Astrocyte (in vitro differentiated cells and primary cell): ENCODE results near the gene SIRT6. TPM values are rescaled to one million over a fixed set of nuclear protein-coding genes. Genes with fewer than 3 reads are reported as not detected.
A peak's percentile ranks its signal among the peaks of the same experiment; 100 is the strongest.

ENCODE experiments used
- DNase-seq: peaks from one replicate; pipeline ENCODE4 v3.0.0-alpha.2; 2010; ENCODE audit warnings: low read depth
- FAIRE-seq: peaks from 2 replicates; lab custom pipeline; 2011; peaks lifted over from hg19 to GRCh38; lab: Jason Lieb, UNC
- H2AFZ ChIP-seq: 2 replicates; pipeline ENCODE4 v1.6.0; 2012; ENCODE audit warnings: low read depth, low read length, inconsistent platforms
- H3K27ac ChIP-seq: 2 replicates; pipeline ENCODE4 v1.5.1; 2011; ENCODE audit warnings: low read depth, low read length, inconsistent platforms
- H3K27me3 ChIP-seq: 2 replicates; pipeline ENCODE4 v1.6.0; 2011; ENCODE audit warnings: low read length, inconsistent platforms; ENCODE audit not compliant: insufficient read depth
- H3K36me3 ChIP-seq: 2 replicates; pipeline ENCODE4 v1.5.1; 2011; ENCODE audit warnings: low read length, inconsistent platforms; ENCODE audit not compliant: insufficient read depth
- H3K4me1 ChIP-seq: 2 replicates; pipeline ENCODE4 v1.5.1; 2011; ENCODE audit warnings: low read length, inconsistent platforms; ENCODE audit not compliant: insufficient read depth
- H3K4me2 ChIP-seq: 2 replicates; pipeline ENCODE4 v1.6.0; 2012; ENCODE audit warnings: low read length, inconsistent platforms
- H3K4me3 ChIP-seq: 2 replicates; pipeline ENCODE4 v1.5.1; 2011; ENCODE audit warnings: low read depth, mild to moderate bottlenecking, low read length, inconsistent platforms; ENCODE audit not compliant: insufficient read depth
- H3K79me2 ChIP-seq: 2 replicates; pipeline ENCODE4 v1.6.0; 2012; ENCODE audit warnings: mild to moderate bottlenecking, low read length, inconsistent platforms; ENCODE audit not compliant: insufficient read depth
- H3K9ac ChIP-seq: 2 replicates; pipeline ENCODE4 v1.6.0; 2012; ENCODE audit warnings: mild to moderate bottlenecking, low read length, inconsistent platforms
- H3K9me3 ChIP-seq: 2 replicates; pipeline ENCODE4 v1.5.1; 2012; ENCODE audit warnings: low read depth, mild to moderate bottlenecking, low read length, inconsistent platforms; ENCODE audit not compliant: insufficient read depth
- H4K20me1 ChIP-seq: 2 replicates; pipeline ENCODE4 v1.6.0; 2012; ENCODE audit warnings: low read length, inconsistent platforms; ENCODE audit not compliant: insufficient read depth
- H3K27ac Mint-ChIP-seq: one replicate; pipeline ENCODE4 v1.8.0; 2021; ENCODE audit warnings: mild to moderate bottlenecking, mixed read lengths; ENCODE audit not compliant: unreplicated experiment
- H3K27me3 Mint-ChIP-seq: one replicate; pipeline ENCODE4 v1.8.0; 2021; ENCODE audit warnings: low read depth, mixed read lengths; ENCODE audit not compliant: unreplicated experiment
- H3K36me3 Mint-ChIP-seq: one replicate; pipeline ENCODE4 v1.8.0; 2021; ENCODE audit warnings: low read depth, mixed read lengths; ENCODE audit not compliant: unreplicated experiment
- H3K4me1 Mint-ChIP-seq: one replicate; pipeline ENCODE4 v1.8.0; 2021; ENCODE audit warnings: low read depth, mixed read lengths; ENCODE audit not compliant: unreplicated experiment
- H3K4me3 Mint-ChIP-seq: one replicate; pipeline ENCODE4 v1.8.0; 2021; ENCODE audit warnings: mild to moderate bottlenecking, moderate library complexity, mixed read lengths; ENCODE audit not compliant: unreplicated experiment
- H3K9me3 Mint-ChIP-seq: one replicate; pipeline ENCODE4 v1.8.0; 2021; ENCODE audit warnings: mild to moderate bottlenecking, mixed read lengths; ENCODE audit not compliant: unreplicated experiment
- CTCF ChIP-seq: IDR thresholded peaks from 2 replicates; pipeline ENCODE4 v1.5.1; 2011; ENCODE audit warnings: low read depth, mild to moderate bottlenecking, inconsistent platforms, low read length, moderate library complexity; ENCODE audit not compliant: insufficient read depth
- EZH2 ChIP-seq: IDR thresholded peaks from 2 replicates; pipeline ENCODE4 v1.6.1; 2012; ENCODE audit warnings: mild to moderate bottlenecking, low read length, inconsistent platforms; ENCODE audit not compliant: insufficient read depth
- total RNA-seq: library from RNA; stranded (reverse); gene quantifications from 2 replicates; pipeline ENCODE4 v1.2.1, GENCODE V29; 2021

SIRT6 gene
- total RNA-seq, 1 donor from 2014 or later = 29.2 TPM

DNA sequence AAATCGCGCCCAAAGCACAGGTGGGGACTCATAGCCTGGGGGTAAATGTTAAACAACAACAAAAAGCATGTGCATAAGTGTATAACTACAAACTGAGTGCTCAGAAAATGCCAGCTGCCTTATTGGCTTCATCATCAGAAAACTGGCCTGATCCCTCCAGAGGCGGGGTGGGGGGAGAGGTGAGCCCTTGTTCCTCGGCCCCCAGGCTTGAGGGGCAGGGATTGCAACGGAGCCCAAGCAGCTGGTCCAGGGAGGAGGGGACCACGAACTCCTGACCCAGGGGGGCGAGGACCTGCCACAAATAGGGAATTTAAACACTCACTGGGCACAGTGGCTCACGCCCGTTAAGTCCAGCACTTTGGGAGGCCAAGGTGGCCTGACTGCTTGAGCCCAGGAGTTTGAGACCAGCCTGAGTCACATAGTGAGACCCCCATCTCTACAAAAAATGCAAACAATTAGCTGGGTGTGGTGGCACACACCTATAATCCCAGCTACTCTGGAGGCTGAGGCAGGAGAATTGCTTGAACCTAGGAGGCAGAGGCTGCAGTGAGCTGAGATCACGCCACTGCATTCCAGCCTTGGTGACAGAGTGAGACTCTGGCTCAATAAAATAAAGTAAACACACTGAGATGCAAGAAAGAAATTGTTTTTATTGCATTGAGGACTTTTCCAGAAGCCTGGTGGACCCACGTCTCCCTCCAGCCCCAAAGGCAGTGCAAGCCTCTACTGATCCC is 8.7 kb downstream of the SIRT6 start:
- DNase-seq (no peak), FAIRE-seq (no peak)
- TF ChIP-seq EZH2 = no peak
- TF ChIP-seq CTCF = no peak
- H3K27me3 Mint-ChIP-seq = peaks cover 27% of the 10 kb centered on the region
- Histone ChIP-seq H3K79me2 (no peaks in the 10 kb centered on the region), H3K27ac (no peak overlapping the region), H3K4me3 (no peak overlapping the region), H4K20me1 (peaks cover 16% of the 10 kb centered on the region), H3K4me1 (no peaks in the 10 kb centered on the region), H3K9ac (no peak overlapping the region), H3K4me2 (peak overlapping the region; percentile 33), H3K36me3 (no peaks in the 10 kb centered on the region), H3K9me3 (no peaks in the 10 kb centered on the region), H2AFZ (no peak overlapping the region), H3K27me3 (peaks cover 9% of the 10 kb centered on the region)
- H3K9me3 Mint-ChIP-seq = peaks cover 5% of the 10 kb centered on the region
- peaks cover 7% of the 10 kb centered on the region for H3K36me3 Mint-ChIP-seq
- no peak overlapping the region for H3K27ac Mint-ChIP-seq
- H3K4me3 Mint-ChIP-seq = no peak overlapping the region
- H3K4me1 Mint-ChIP-seq = no peaks in the 10 kb centered on the region

DNA sequence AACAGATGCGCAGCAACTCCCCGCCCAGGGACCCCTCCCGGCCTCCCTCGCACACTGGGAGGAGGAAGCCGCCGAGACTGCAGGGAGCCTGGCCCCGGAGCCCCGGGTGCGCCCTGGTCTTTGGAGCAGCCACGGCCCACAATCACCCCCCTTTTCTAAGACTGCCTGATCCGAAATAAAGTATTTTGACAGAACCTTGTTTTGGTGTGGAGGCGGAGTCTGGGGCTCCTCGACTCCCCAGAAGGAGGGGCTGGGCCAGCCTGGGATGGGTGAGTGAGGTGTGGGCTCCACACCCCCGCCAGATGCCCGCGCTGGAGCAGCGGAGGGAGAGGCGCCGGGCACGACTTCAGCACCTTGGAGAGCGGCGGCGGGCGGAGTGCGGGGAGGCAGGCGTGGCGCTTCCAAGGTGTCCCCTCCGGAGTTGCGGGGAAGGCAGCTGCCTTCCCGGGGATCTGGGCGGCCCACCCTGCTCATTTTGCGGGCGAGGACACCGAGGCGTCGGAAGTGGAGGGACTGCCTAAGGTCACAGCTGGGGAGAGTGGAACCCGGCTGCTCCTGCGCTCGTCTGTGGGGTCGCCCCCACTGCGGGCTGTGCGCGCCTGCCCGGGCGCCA is 9.4 kb downstream of the SIRT6 start:
- Histone ChIP-seq H3K4me2 (peak overlapping the region; percentile 33), H3K9me3 (no peaks in the 10 kb centered on the region), H2AFZ (no peak overlapping the region), H3K79me2 (no peaks in the 10 kb centered on the region), H3K4me3 (no peak overlapping the region), H3K9ac (no peak overlapping the region), H4K20me1 (peaks cover 16% of the 10 kb centered on the region), H3K27me3 (peaks cover 11% of the 10 kb centered on the region), H3K4me1 (no peaks in the 10 kb centered on the region), H3K27ac (no peak overlapping the region), H3K36me3 (no peaks in the 10 kb centered on the region)
- H3K36me3 Mint-ChIP-seq = peaks cover 7% of the 10 kb centered on the region
- H3K4me3 Mint-ChIP-seq = no peak overlapping the region
- TF ChIP-seq CTCF (no peak), EZH2 (no peak)
- no peak for FAIRE-seq
- DNase-seq = no peak
- H3K27ac Mint-ChIP-seq = no peak overlapping the region
- peaks cover 5% of the 10 kb centered on the region for H3K9me3 Mint-ChIP-seq
- H3K27me3 Mint-ChIP-seq = peaks cover 34% of the 10 kb centered on the region
- no peaks in the 10 kb centered on the region for H3K4me1 Mint-ChIP-seq

GRCh38 chr19:4171676-4172075 is 10.7 kb downstream of the SIRT6 start:
- H3K4me1 Mint-ChIP-seq = no peaks in the 10 kb centered on the region
- peaks cover 5% of the 10 kb centered on the region for H3K9me3 Mint-ChIP-seq
- H3K27ac ChIP-seq = no peak overlapping the region
- H3K27me3 ChIP-seq = peaks cover 11% of the 10 kb centered on the region
- peaks cover 11% of the 10 kb centered on the region for H4K20me1 ChIP-seq
- DNase-seq (no peak), FAIRE-seq (no peak)
- H2AFZ ChIP-seq = no peak overlapping the region
- no peaks in the 10 kb centered on the region for H3K4me1 ChIP-seq
- H3K9me3 ChIP-seq = no peaks in the 10 kb centered on the region
- H3K27ac Mint-ChIP-seq = no peak overlapping the region
- no peak for TF ChIP-seq EZH2
- H3K4me2 ChIP-seq = no peak overlapping the region
- peaks cover 3% of the 10 kb centered on the region for H3K36me3 Mint-ChIP-seq
- H3K27me3 Mint-ChIP-seq = peaks cover 39% of the 10 kb centered on the region
- no peak overlapping the region for H3K9ac ChIP-seq
- H3K79me2 ChIP-seq = no peaks in the 10 kb centered on the region
- no peak overlapping the region for H3K4me3 Mint-ChIP-seq
- H3K4me3 ChIP-seq = no peak overlapping the region
- no peaks in the 10 kb centered on the region for H3K36me3 ChIP-seq
